Measurements from ENCODE around the gene ADA.

Gene ADA

DNA sequence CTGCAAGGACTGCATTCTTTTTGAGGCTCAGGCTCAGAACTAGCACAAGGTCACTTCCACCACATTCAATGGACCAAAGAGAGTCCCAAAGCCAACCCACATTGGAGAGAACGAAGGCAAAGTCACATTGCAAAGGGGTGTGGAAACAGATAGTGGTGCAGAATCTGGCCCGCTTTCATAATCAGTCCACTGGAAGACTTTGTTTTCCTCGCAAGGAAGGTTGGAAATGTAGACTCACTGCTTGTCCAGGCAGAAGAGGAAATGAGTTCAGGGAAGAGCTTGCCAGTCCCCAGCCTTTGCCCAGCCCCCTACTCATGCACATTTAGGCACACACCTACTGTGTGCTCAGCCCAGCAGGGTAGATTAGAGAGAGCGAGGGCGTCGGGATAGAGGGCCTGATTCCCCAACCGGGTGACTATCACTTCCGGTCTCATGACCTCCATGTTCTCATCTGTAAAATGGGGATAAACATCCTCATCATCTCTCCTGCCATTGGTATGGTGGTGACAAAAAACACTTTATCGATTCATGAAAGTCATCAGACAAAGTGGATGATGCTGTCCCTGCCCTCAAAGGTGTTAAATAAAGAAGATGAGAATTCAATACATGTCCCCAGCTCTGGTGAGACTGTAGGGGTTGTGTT is 39.4 kb upstream of the ADA start:
- Mint-ChIP-seq H3K4me1 (no peaks in the 10 kb centered on the region), H3K27me3 (ENCODE audit: low read depth) (peaks cover 8% of the 10 kb centered on the region), H3K27ac (no peak overlapping the region), H3K4me3 (no peak overlapping the region), H3K36me3 (ENCODE audit: low read depth) (no peaks in the 10 kb centered on the region), H3K9me3 (peaks cover 3% of the 10 kb centered on the region)
- no peak for TF ChIP-seq CTCF (IDR thresholded peaks at IDR 0.05; ENCODE audit: unreplicated experiment in 3 of 3)

DNA sequence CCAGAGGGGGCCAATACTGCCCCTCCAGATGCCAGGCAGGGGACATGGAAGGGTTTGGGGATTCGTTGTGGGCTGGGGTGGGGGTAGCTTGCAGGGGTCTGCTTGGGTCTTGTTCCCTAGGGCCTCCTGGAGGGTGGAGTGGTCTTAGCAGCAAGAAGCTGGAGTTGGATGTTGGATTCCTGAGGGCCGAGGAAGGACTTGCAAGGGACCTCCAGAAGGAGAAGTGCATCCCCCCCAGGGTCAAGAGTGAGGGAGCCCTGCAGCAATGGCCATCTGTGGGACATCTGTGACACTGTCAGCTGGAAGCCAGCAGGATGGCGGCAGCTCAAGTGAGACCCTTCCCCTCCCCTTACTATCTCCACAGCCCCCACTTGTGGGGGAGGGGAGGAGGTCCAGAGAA is 38.3 kb upstream of the ADA start:
- Mint-ChIP-seq H3K9me3 (peaks cover 3% of the 10 kb centered on the region), H3K4me3 (no peak overlapping the region), H3K27ac (no peak overlapping the region), H3K27me3 (ENCODE audit: low read depth) (peaks cover 15% of the 10 kb centered on the region), H3K4me1 (peaks cover 6% of the 10 kb centered on the region), H3K36me3 (ENCODE audit: low read depth) (no peaks in the 10 kb centered on the region)
- TF ChIP-seq CTCF (IDR thresholded peaks at IDR 0.05; ENCODE audit: unreplicated experiment in 3 of 3), result no peak

GRCh38 chr20:44688053-44688625 is 36.6 kb upstream of the ADA start:
- no peak overlapping the region for H3K27ac Mint-ChIP-seq
- H3K36me3 Mint-ChIP-seq (ENCODE audit: low read depth), result no peaks in the 10 kb centered on the region
- peaks cover 15% of the 10 kb centered on the region for H3K27me3 Mint-ChIP-seq (ENCODE audit: low read depth)
- peaks cover 3% of the 10 kb centered on the region for H3K9me3 Mint-ChIP-seq
- no peak for TF ChIP-seq CTCF (IDR thresholded peaks at IDR 0.05; ENCODE audit: unreplicated experiment in 3 of 3)
- H3K4me3 Mint-ChIP-seq, result no peak overlapping the region
- H3K4me1 Mint-ChIP-seq, result peaks cover 6% of the 10 kb centered on the region

DNA sequence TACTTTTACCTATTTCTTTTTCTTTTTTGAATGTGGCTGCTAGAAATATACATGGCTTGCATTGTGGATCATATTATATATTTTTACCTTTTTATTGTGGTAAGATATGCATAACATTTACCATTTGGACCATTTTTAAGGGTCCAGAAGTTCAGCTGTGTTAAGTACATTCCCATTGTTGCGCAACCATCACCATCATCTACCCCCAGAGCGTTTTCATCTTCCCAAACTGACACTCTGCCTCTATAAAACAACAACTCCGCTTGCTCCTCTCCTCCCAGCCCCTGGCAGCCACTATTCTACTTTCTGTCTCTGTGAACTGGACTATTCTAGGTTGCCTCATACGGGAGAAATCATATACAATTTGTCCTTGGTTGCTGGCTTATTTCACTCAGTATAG is 35.4 kb upstream of the ADA start:
- Mint-ChIP-seq H3K27me3 (ENCODE audit: low read depth) (peaks cover 18% of the 10 kb centered on the region), H3K4me1 (peaks cover 6% of the 10 kb centered on the region), H3K9me3 (peaks cover 3% of the 10 kb centered on the region), H3K36me3 (ENCODE audit: low read depth) (no peaks in the 10 kb centered on the region), H3K4me3 (no peak overlapping the region), H3K27ac (no peak overlapping the region)
- TF ChIP-seq CTCF (IDR thresholded peaks at IDR 0.05; ENCODE audit: unreplicated experiment in 3 of 3), result no peak

GRCh38 chr20:44684047-44684967 is 32.8 kb upstream of the ADA start:
- Mint-ChIP-seq H3K4me1 (peaks cover 6% of the 10 kb centered on the region), H3K27me3 (ENCODE audit: low read depth) (peaks cover 11% of the 10 kb centered on the region), H3K9me3 (no peaks in the 10 kb centered on the region), H3K36me3 (ENCODE audit: low read depth) (no peaks in the 10 kb centered on the region), H3K4me3 (no peak overlapping the region), H3K27ac (no peak overlapping the region)
- TF ChIP-seq CTCF (IDR thresholded peaks at IDR 0.05; ENCODE audit: unreplicated experiment in 3 of 3), result peak in 1 of 3 experiments; percentile 3
